HG03575 (cell line): ENCODE measurements around the gene PNKD.

ENCODE experiments used
- ATAC-seq: cut with Tn5 transposase; IDR thresholded peaks from one replicate; pipeline ENCODE4 v1.9.1; 2021; ENCODE audit not compliant: unreplicated experiment, insufficient number of reproducible peaks, low FRiP score; ENCODE audit errors: extremely low read depth

PNKD gene

GRCh38 chr2:218289639-218290315 is 19.5 kb downstream of the PNKD start:
- no peak for ATAC-seq

- ATAC-seq, result no peak
Observed at GRCh38 chr2:218290316-218291261, 20.3 kb downstream of the PNKD start.

- no peak for ATAC-seq
Observed at GRCh38 chr2:218291318-218292047, 21.2 kb downstream of the PNKD start.

- ATAC-seq, result no peak
Observed at GRCh38 chr2:218292048-218293014, 22.0 kb downstream of the PNKD start, which contains the start of gene TMBIM1. TMBIM1 (minus strand) TSS chr2:218292503; CDS start chr2:218282141, 10,362 bp downstream.

GRCh38 chr2:218293715-218294429 is 23.6 kb downstream of the PNKD start:
- no peak for ATAC-seq

GRCh38 chr2:218294430-218295022 is 24.2 kb downstream of the PNKD start:
- ATAC-seq, result no peak

GRCh38 chr2:218295029-218295428 is 24.7 kb downstream of the PNKD start:
- no peak for ATAC-seq

- ATAC-seq, result no peak
Observed at GRCh38 chr2:218296200-218296599, 25.9 kb downstream of the PNKD start.

- ATAC-seq, result no peak
Observed at GRCh38 chr2:218296847-218297246, 26.5 kb downstream of the PNKD start.

GRCh38 chr2:218298314-218298875 is 28.1 kb downstream of the PNKD start:
- ATAC-seq, result no peak

GRCh38 chr2:218300141-218300540 is 29.8 kb downstream of the PNKD start:
- no peak for ATAC-seq

- peak; percentile 59 for ATAC-seq
Observed at GRCh38 chr2:218301176-218301819, 31.0 kb downstream of the PNKD start.

GRCh38 chr2:218305383-218305782 is 35.1 kb downstream of the PNKD start:
- ATAC-seq, result no peak

- ATAC-seq, result no peak
Observed at GRCh38 chr2:218306184-218306920, 36.0 kb downstream of the PNKD start.

GRCh38 chr2:218307415-218308090 is 37.2 kb downstream of the PNKD start:
- no peak for ATAC-seq
